ENCODE data around the gene RAPGEF2.
A peak's percentile ranks its signal among the peaks of the same experiment; 100 is the strongest.
"Not testable (repeated sequence)": the region's sequence is repeated elsewhere in the genome, so short reads cannot be mapped to it uniquely, and the experiment has no call there.

RAPGEF2 gene

GRCh38 chr4:159366966-159367780 is 264.3 kb downstream of the RAPGEF2 start:
- DNase-seq: no peak

- DNase-seq: no peak
Measured at GRCh38 chr4:159367781-159368080, 264.9 kb downstream of the RAPGEF2 start.

GRCh38 chr4:159368320-159368719 is 265.4 kb downstream of the RAPGEF2 start:
- DNase-seq: no peak

- DNase-seq: no peak
Measured at GRCh38 chr4:159369256-159369655, 266.4 kb downstream of the RAPGEF2 start.

DNA sequence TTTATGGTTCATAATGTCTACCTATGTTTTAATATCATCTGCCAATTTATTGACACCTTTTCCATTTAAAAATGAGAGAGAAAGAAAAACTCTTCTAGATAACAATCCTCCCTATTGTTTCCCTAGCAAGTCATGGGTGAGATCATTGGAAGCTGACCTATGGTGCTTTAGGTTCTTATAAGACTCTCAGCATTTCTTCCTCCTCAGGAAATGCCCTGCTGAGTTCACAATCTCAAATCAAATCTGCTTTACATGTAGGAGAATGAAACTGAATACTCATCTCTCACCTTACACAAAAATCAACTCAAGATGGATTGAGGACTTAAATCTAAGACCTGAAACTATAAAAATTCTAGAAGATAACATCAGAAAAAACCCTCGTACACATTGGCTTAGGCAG is 267.4 kb downstream of the RAPGEF2 start:
- DNase-seq: no peak

DNA sequence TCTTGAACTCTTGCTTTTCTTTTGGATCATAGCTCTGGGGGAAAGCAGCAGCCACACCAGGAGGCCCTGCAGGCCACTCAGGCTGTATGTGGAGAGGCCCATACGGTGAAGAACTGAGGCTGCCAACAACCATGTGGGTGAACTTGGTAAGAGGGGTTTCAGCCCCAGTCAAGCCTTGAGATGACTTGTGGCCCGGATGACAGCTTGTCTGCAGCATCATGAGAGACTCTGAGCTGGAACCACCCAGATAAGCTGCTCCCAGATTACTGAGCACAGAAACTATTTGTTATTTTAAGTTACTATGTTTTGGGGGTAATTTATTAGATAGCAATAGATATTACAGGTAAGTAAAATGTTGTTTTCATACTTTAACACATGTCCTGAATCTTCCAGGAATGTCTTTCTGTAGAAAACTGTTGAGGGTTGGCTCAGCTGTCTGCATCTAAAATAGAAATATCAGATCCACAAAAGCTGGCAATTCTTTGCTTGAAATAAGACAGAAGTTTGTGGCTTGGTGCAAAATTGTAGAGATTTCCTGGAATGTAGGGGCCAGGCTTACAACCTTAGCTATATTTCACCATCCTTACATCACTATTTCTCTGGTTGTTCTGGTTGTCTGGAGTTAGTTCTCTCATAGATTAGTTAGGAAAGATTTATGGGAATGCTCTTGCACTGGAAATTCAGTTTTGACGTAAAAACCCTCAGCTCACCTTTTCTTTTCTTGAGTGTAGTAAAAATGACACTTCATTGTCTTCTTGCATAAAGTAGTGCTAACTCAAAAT is 272.1 kb downstream of the RAPGEF2 start:
- no peak for DNase-seq

DNA sequence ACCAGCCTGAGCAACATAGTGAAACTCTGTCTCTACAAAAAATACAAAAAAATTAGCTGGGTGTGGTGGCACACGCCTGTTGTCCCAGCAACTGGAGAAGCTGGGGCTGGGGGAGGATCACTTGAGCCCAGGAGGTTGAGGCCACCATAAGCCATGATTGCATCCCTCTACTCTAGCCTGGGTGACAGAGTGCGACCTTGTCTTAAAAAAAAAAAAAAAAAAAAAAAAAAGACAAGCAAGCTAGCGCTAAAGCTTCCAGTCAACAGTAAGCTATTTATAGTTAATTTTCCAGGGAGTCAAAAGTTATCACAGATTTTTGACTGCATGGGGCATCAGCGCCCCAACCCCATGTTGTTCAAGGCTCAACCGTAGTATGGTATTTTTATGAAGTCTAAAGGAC is 273.4 kb downstream of the RAPGEF2 start:
- DNase-seq: no peak

DNA sequence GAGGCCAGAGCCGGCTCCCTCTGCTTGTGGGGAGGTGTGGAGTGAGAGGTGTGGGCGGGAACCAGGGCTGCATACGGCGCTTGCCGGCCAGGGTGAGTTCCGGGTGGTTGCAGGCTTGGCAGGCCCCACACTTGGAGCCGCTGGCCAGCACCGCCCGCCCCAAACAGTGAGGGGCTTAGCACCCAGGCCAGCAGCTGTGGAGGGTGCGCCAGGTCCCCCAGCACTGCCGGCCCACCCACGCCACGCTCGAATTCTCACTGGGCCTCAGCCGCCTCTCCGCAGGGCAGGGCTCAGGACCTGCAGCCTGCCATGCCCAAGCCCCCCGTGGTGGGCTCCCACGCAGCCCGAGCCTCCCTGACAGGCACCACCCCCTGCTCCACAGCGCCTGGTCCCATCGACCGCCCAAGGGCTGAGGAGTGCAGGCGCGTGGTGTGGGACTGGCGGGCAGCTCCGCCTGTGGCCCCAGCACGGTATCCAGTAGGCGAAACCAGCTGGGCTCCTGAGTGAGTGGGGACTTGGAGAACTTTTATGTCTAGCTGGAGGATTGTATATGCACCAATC is 275.3 kb downstream of the RAPGEF2 start:
- no peak for DNase-seq

- not testable (repeated sequence) for DNase-seq
Measured at GRCh38 chr4:159379064-159379463, 276.2 kb downstream of the RAPGEF2 start.

DNA sequence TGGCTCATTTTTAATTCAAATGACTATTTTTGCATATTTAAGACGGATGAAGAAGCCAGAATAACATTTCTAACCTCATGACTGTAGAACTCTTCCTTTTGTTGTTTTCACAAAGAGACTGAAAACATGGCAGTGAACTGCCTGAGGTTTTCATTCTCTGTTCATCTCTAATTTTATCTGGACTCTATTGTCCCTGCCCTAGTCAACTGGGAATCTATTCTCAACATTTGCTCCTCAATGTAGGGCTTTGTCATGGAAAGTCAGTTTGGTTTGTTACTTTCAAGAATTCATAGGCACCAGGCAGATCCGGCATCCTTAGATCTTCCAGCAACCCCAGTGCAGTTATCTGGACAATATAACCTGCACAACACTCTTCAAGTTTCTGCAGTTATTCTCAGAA is 277.0 kb downstream of the RAPGEF2 start:
- no peak for DNase-seq

DNA sequence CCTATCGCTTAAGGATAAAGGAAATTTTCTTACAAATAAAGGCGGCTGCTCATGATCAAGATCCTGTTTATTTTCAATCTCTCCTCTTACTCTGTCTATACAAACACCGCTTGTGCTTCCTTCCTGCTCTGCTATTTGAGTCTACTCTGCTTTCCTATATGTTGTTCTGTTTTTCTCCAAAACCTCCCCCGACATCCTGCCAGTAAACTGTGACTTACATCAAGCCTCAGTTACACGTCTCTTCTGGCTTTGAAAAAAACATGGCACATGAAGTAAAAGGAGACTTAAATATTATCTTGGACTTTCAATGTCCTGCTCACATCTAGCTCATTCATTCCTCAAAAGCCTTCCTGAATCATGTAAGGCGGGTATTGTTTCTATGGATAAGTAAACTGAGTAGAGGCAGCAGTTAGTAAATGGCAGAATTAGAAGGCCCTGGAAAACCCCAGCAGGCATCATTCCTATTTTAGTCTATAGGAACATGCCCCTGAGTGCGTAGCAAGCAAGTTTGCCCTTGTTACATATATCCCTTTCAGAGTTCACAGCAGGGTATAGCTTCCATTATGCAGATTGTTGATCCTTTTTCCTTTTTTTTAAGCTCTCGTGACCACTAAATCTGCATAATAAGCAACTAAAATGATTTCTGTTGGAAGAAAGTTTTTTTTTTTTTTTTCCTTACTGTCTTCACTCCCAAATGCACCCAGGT is 280.1 kb downstream of the RAPGEF2 start:
- DNase-seq: no peak

- DNase-seq: no peak
Measured at GRCh38 chr4:159383562-159383931, 280.7 kb downstream of the RAPGEF2 start.

GRCh38 chr4:159384017-159384416 is 281.1 kb downstream of the RAPGEF2 start:
- DNase-seq: no peak

DNA sequence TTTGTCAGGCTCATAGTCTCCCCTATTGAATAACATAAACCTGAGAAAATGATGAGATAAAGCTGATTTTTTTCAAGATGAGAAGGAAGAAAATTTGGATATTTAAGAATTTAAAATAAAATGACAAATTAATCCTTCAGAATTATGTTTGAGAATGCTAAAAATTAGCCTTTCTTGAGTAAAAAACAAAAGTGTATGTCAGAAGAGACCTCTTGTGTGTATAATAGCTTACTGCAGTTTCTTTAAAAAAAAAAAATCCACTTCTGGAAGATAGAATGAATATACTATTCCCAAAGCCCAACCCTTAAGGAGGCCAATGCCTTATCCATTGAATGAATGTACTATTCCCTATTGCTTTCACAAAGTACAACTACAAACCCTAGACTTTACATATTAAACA is 281.8 kb downstream of the RAPGEF2 start:
- no peak for DNase-seq

DNA sequence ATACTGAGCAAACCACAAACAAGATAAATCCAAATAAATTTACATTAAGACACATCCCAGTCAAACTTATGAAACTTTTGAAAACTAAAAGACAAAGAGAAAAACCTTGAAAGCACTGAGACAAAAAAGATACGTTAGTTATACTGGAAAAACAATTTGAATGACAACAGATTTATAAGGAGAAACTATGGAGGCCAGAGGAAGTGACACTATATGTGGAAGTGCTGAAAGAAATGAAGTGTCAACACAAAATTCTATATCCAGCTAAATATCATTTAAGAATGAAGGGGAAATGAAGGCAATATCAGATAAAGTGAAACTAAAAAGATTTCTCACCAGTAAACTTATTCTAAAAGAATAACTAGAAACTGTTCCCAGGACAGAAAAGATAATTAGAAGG is 283.7 kb downstream of the RAPGEF2 start:
- DNase-seq: no peak

DNA sequence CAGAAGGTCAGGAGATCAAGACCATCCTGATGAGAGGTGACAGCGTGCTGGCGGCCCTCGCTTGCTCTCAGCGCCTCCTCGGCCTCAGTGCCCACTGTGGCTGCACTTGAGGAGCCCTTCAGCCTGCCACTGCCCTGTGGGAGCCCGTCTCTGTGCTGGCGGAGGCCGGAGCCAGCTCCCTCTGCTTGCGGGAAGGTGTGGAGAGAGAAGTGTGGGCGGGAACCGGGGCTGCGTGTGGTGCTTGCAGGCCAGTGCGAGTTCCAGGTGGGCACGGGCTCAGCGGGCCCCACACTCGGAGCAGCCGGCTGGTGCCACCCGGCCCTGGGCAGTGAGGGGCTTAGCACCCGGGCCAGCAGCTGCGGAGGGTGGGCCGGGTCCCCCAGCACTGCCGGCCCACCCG is 286.9 kb downstream of the RAPGEF2 start:
- DNase-seq: peak in 1 of 51 donors; percentile 2

- DNase-seq: no peak
Measured at GRCh38 chr4:159390648-159391047, 287.8 kb downstream of the RAPGEF2 start.

GRCh38 chr4:159395693-159396092 is 292.8 kb downstream of the RAPGEF2 start:
- DNase-seq: no peak

GRCh38 chr4:159396151-159396550 is 293.3 kb downstream of the RAPGEF2 start:
- no peak for DNase-seq

DNA sequence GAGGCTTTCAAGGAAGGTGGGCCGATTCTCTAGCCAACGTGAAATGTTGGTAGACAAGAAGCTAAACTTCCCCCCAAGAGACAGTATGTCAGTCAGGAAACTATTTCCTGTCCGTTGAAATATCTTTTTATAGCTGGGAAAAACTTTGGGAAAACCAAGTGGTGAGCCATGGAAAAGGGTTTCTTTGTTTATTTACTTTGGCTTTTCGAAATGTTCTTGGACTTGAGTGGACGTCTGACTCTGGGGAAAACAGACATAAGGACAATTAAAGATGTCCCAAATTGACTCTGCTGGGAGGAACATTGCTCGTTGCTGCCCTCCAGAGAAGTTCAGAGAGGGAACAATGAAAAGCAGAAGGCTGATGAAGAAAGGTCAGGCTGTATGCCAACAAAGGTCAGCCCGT is 295.4 kb downstream of the RAPGEF2 start:
- no peak for DNase-seq

GRCh38 chr4:159400558-159401225 is 297.8 kb downstream of the RAPGEF2 start:
- DNase-seq: peak in 4 of 51 donors; percentile 3 to 49 (median 15)
